ENCODE measurements around the gene NUP43.
"Not testable (repeated sequence)": the region's sequence is repeated elsewhere in the genome, so short reads cannot be mapped to it uniquely, and the experiment has no call there.

The NUP43 gene

DNA sequence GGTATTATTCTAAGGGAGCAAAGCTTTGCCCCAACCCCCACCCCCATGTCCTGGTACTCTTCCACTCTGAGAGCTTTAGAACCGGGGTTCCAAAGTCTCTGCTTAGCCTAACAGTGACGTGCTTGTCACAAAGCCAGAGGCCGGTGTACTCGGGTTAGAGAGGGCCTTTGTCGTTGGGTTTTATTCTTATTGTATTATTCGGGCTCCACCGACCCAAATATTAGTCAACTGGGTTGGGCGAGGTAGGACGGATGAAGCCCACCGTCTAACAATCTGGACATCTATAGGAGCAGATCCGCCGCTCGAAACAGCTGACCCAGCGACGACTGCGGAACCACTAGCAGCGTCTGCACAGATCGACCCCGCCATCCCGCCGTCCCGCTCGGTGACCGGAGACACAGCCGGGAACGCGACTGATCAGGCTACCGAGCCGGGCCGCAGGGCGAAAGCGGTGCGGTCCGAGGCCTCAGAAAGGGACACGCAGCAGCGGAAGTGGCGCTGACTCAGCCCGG lies 2.8 kb upstream of the NUP43 start:
- not testable (repeated sequence) for DNase-seq

DNA sequence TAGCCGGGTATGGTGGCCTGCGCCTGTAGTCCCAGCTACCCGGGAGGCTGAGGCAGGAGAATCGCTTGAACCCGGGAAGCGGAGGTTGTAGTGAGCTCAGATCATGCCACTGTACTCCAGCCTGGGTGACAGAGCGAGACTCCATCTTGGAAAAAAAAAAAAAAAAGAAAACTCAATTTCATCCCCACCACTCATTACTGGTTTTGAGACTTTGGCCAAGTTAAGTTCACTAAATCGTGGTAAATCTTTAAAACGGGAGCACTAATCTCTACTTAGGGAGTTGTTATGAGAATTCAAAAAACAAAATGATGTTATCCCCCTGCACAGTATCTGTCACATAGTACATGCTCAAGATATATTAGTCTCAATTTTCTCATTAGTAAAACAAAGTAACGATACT lies 1.1 kb downstream of the NUP43 start:
- not testable (repeated sequence) for DNase-seq

DNA sequence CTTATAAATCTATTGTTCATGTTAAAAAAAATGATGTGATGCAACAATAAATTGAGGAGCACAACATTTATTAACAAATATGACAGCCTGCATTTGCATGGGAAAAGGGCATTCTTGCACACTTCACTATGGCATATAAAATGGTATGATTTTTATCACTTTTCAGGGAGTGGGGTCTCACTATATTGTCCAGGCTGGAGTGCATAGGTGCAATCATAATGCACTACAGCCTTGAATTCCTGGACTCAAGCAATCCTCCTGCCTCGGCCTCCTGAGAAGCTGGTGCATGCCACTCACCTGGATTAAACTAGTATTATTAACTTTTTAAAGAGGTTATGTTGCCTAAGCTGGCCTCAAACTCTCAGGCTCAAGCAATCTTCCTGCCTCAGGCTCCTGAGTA lies 11.4 kb downstream of the NUP43 start:
- no peak for DNase-seq

DNA sequence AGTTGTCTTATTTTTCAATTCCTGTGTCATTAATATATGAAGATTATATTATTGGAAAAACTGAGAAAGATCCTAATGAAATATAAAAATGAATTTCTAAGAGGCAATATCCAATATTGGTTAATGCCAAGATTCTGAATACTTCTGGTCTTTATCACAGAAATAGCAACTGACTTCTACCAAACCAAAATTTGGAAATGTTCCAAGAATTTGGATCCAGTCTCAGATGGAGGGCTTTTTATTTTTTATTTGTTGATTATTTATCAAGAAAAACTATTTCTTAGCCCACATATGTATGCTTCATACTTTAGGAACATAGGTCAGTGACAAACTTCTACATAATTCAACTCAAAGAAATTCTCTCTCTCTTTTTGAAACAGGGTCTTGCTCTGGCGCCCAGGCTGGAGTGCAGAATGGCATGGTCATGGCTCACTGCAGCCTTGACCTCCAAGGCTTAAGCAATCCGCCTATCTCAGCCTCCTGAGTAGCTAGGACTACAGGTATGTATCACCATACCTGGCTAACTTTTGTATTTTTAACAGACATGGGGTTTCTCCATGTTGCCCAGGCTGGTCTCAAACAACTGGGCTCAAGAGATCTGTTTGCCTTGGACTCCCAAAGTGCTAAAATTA lies 13.1 kb downstream of the NUP43 start:
- no peak for DNase-seq

DNA sequence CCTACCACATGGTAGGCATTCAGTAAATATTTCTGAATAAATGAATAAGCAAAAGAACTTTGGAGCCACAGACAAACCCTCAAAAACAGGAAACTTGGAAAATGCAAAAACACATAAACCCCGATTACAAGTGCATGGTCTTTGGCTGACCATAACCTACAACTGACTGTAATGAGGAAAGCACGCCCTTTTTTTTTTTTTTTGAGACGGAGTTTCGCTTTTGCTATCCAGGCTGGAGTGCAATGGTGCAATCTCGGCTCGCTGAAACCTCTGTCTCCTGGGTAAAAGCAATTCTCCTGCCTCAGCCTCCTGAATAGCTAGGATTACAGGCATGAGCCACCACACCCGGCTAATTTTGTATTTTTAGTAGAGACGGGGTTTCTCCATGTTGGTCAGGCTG lies 16.5 kb downstream of the NUP43 start:
- peak; percentile 72 for DNase-seq

DNA sequence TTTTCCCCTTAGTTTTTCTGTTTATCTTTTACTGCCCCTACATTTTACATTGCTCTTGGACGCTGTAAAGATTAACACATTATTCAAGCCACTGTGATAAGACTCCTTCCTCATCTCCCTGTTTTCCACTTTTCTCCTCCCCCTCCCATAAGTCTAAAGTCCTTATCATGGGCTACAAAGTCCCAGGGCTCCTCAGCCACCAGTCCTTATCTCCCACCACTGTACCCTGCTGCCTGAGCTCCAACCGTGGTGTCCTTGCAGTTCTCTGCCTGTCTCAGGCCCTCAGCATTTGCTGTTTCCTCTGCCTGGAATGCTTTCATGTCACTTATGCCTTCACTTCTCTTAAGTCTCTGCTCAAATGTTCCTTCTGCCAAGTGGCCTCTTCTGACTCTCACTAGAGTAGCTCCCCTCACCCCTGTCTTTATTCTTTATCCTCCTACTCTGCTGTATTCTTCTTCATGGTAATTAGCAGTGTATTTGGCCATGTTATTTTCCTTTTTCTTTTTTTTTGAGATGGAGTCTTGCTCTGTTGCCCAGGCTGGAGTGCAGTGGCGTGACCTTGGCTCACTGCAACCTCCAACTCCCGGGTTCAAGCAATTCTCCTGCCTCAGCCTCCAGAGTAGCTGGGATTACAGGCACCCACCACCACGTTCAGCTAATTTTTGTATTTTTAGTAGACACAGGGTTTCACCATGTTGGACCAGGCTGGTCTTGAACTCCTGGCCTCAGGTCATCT lies 17.7 kb downstream of the NUP43 start:
- DNase-seq = no peak

DNA sequence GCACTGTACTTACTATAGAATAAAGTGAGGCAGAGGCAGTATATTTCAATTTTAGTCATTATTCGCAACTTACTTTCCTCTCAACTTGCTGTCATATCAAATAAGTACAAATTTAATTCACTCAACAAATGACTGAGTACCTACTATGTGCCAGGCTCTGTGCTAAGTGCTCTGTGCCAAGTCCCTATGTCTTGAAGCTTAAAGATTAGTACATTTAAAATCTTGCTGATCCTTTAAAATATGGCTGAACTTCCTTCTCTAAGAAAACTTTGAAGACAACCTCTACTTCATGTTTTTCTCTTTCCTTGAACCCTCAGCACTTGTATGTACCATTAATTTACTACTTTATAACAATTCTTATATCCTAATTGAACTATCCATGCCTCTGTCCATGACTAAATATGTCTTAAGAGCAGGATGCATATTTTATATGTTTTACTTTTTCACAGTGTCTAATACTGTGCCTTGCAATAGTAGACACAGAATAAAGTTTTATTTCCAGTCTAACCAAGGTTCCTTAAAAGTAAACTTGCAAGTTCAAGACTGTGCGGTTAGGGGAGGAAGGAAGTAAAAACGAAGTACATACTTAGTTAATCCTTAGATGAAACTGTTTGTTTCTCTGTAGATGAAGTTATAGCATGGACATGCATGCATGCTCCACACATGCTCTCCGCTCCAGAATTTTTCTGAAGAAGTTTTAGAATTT lies 18.4 kb downstream of the NUP43 start:
- DNase-seq = peak; percentile 53

DNA sequence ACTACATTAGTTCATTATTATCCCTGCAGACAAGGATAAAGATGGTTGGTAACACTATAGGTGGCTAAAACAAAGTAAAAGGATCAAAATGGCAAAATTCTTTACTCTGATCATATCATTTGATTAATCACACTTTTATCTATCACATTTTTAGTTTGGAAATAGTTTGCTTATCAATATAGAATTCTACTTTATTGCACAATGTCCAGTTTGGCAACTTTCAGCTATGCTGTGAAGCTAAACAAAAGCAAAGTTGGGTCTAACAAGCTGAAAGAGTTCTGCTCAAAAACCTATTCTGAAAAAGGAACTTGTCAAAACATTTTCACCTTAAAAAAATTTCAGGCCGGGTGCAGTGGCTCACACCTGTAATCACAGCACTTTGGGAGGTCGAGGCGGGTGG lies 20.5 kb downstream of the NUP43 start:
- no peak for DNase-seq

DNA sequence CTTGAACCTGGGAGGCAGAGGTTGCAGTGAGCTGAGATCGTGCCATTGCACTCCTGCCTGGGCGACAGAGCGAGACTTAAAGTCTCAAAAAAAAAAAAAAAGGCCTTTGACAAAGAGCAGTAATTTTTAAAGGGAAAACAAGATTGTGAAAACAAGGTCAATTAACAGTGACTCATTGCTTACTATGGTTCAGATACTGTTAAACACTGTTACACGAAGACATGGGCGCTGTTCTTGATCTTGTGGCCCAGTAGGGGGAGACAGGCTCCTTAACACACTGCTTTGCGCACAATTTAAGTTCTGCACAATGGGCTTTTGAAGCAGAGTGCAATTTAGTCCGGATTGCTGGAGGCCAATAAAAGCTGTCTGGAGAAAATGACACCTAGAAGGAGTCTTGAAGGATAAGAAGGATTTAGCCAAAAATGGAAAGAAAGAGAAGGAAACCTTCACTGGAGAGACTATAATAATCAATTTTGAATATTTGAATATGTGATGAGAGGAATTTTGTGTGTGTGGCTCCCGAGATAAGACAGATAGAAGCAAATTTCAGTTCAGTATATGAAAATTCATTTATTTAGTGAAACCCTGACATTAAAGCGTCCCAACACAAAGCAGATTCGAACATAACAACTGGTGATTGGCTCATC lies 22.4 kb downstream of the NUP43 start:
- DNase-seq = peak; percentile 76

DNA sequence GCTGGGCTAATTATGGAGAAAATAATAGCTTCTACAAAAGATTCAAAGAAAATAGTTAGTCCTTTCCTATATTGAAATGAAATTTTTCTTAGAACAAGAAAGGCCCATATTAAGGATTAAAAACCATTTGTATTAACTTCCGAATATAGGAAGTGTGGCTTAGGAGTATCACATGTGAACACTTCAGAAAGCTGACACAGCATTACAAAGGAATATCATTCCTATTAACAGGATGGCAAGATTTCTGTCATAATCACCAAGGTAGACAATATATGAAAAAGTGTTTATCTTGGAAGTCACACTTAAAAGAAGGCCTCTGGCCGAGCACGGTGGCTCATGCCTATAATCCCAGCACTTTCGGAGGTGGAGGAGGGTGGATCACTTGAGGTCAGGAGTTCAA lies 23.1 kb downstream of the NUP43 start:
- no peak for DNase-seq

DNA sequence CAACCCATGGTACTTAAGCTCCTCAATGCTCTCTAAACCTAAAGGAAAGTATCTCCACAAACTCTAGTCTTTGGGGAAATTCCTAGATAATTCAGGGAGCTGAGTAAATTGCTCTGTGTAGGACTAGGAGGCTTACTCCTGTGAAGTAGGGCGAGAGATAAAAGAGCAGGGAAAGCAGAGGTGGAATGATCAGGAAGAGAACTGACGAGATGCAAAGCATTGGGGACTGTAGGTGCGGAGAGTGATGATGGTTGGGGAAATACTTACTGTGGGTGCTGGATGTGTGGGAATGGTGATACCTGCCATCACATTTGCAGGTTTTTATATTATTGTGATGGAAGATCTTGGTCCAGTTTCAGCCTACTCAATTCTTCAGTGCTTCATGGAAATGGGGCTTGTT lies 26.8 kb downstream of the NUP43 start:
- DNase-seq = no peak

DNA sequence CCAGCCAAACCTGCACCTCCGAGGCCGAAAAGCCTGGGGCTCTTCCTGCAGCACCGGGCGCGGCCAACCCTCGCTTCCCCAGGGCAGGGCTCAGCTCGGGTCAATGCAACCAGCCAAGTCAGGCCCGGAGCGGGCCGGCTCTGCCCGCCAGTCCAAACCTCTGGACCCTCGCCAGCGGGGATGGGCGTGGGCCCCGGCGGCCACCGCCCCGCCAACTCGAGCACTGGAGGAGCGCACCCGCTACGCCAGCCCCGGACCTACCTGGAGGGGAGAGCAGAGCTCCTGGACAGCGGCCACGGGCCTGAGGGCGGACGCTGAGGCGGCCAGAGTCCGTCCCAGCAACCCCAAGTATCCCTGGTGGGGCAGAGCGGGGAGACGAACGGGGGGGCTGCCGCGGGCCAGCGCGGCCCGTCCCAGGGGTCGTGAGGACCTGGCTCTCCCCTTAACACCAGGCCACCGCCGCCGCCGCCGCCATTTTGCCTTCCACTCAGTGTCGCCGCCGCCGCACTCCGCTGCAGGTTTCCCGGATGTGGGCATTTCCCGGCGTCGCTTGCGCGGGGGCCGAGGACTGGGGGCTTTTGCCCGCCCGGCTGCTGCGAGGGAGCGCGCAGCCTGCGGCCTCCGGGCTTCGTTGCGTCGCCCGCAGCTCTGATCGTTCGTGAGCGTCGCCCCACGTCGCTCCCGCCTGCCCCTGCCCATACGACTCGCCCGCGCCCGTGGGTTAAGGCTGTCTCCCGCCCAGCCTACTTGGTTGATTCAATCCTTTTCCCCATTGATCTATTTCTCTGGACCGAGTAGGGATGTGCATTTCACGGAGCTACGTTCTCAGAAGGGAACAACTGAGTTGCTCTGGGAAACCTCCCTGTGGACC lies 28.5 kb downstream of the NUP43 start, which contains the start of gene LATS1:
Gene LATS1 (minus strand): TSS at position 514 of the 871 bp plus-strand sequence. CDS start 15,975 bp downstream, outside the sequence.
- peak; percentile 91 for DNase-seq

DNA sequence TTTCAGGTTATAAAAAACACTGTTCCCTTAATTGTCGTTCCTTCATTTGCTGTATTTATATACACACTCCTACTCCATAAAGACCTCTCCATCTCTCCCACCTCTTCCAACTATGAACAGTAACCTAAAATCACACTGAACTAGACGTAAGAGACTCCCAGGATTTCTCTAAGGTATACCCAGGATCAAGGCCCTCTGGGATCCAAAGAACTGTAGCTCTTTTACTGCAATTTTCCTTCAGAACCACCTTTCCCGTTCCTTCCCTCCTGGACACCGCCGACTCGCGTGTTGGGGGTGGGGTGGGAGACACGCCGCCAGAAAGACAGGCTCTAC lies 29.1 kb downstream of the NUP43 start:
- DNase-seq = no peak

DNA sequence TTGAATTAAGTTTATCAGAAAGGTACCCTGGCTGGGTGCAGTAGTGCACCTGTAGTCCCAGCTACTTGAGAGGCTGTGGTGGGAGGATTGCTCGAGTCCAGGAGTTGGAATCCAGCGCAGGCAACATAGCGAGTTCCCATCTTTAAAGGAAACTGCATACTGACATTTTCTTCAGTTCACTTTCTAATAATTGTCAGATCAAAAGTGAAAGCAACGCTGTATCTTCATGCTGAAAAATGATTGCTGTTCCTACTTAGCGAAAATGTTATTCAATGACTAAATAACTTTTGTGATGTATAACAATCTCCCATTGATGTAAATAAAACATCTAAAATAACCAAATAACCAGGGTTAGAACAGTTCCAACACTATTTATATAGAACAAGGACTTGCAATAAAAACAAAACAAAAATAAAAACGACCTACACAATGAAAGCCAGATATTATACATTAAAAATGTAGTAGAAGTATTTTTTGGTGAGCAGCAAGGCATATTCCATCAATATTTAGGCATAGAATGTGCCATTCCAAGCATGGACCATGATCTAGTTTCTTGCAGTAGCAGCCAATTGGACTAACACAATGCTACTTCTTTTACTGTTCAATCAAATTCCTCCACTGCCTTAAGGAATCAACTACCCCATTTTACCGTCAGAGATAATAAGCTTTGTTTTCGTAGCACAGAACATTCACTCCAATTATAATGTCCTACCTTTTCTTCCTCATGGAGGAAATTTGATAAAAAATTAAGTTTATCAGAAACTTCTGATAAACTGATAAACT lies 30.0 kb downstream of the NUP43 start:
- DNase-seq = peak; percentile 65

DNA sequence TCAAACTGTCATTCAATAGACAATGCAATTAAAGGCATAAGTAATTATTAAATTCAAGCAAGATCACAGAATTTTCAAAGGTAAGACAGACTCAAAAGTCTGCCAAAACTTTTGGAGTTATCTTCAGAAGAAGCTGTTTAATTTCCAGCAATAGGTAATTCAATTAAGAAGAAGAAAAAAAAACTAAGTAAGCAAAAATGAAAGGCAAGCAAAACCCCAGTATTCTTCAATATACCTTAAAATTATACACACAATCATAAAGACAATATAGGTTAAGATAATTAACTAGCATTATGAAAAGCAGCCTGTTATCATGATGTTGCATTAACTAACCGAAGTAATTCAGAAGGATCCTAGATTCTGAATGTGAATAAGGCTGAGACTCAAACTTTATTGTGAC lies 31.9 kb downstream of the NUP43 start:
- DNase-seq = no peak

DNA sequence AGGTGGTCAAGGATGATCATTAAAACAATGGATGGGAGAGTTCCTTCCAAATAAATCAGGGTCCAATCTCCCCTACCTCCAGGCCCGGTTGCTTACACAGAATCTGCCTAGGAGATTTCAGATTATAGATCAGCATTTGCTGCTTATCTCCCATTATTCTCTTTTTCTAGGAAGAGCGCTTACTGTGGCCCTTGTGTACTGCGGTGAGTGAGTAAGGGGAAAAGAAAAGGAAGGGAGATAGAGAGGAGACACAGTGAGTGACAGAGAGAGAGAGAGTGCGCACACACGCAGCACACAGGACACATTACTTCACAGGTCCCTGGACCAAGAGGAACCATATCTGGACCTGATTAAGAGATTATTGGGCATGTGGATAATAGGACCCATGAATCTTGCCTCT lies 34.6 kb downstream of the NUP43 start:
- DNase-seq = no peak

DNA sequence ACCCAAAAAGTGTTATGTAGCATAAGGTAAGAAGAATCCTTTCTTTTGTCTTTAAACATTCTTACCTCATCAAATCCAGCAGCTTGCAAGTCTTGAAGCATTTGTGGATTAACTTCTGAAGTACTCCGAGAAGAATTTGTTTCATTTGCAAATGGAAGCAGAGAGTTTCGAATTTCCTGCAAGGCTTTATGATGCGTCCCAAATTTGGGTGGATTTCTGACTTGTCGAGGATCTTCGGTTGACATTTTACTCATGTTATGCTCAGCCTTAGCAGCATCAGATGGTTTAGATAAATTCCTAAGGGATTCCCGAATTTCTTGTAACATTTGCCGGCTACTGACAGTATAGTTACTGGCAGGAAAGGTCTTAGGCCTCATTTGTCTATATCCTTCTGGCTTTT lies 44.6 kb downstream of the NUP43 start:
- DNase-seq = no peak

DNA sequence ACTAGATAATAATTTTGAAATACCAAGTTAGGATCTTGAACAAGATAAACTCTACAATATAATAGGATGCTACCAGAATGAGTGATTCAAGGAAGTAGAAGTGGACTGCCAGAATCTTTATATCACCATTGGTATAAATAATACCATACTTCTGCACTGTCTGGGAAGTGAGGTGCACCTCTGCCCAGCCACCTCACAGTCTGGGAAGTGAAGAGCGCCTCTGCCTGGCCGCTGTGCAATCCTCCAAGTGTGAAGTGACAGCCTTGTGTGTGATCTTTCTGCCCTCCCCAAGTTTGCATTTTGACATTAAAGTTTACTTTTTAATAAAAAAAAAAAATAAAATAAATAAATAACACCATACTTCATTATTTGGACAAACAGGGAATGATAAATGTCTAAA lies 47.2 kb downstream of the NUP43 start:
- DNase-seq = no peak

DNA sequence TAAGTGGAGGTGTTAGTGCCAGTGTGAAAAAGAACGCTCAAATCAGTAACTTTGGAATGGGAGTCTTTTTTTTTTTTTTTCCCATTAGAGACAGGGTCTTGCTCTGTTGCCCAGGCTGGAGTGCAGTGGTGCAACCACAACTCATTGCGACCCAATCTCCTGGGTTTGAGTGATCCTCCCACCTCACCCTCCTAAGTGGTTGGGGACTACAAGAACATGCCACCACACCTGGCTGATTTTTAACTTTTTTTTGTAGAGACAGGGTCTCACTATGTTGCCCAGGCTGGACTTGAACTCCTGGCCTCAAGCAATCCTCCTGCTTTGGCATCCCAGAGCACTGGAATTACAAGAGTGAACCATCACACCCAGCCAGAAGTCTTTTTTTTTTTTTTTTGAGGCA lies 48.2 kb downstream of the NUP43 start:
- no peak for DNase-seq

DNA sequence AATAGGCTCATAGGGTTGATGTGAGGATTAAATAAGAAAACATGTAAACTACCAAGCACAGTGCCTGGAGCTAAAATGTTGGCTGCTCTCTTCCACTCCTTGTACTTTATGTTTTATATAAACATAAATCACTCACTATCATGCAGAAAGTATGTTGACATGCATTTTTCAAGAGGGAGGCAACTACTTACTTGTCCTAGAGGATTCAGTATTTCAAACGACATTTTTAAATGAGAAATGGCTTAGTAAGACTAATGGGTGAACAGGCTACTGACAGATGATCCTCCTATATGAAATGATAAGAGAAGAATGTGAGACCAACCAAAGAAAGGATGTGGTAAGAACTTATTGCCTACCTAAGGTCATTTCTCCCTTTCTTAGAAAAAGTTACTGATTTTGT lies 49.4 kb downstream of the NUP43 start:
- no peak for DNase-seq

DNA sequence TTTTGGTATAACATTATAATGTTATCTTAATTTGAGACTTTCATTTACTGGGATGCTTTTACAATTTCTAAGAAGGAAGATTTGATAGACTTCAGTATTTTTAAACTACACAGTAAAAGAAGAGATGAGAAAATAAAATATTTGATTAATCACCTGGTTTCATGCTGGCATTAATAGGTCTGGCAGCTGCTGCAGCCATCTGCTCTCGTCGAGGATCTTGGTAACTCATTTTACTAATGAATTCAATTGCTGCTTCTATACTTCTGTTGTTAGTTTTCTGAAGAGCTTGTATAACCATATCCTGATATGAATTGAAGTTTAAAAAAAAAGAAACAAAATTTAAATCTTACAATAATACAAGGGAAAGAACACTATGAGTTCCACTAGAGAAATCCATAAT lies 51.4 kb downstream of the NUP43 start:
- no peak for DNase-seq

DNA sequence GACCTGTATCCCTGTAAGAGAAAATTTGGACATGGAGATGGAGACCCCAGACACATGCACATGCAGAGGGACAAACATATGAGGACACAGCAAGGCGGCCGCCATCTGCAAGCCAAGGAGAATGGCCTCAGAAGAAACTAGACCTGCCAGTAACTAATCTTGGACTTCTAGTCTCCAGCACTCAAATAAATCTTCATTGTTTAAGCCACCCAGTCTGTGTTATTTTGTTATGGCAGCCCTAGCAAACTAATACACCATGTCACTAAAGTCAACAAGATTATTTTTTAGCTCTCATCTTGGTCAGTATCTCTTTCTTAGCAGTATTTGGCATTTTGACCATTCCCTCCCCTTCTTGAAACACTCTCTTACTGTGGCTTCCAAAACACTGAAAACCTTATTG lies 55.1 kb downstream of the NUP43 start:
- DNase-seq = no peak
